ENCODE measurements around the gene RNASEH1. TPM values are rescaled to one million over a fixed set of nuclear protein-coding genes. Genes with fewer than 3 reads are reported as not detected.
"Not testable (repeated sequence)": the region's sequence is repeated elsewhere in the genome, so short reads cannot be mapped to it uniquely, and the experiment has no call there.

The RNASEH1 gene
- total and polyA plus RNA-seq, 2 experiments from 2014 or later = 24.3 to 41.5 TPM

GRCh38 chr2:3581367-3582262, 23.5 kb upstream of the RNASEH1 start:
- peaks cover 63% of the 10 kb centered on the region for H3K36me3 ChIP-seq
- DNase-seq (ENCODE audit: low read depth in 1 of 2, low spot score in 1 of 2) = no peak

GRCh38 chr2:3580449-3580848, 22.3 kb upstream of the RNASEH1 start:
- no peak overlapping the region for H3K4me3 ChIP-seq
- peaks cover 18% of the 10 kb centered on the region for H3K4me1 ChIP-seq (ENCODE audit: low read depth)
- H3K36me3 ChIP-seq = peaks cover 66% of the 10 kb centered on the region
- no peaks in the 10 kb centered on the region for H3K9me3 ChIP-seq (ENCODE audit: low read depth)
- H3K27ac ChIP-seq = no peak overlapping the region
- no peak for DNase-seq (ENCODE audit: low read depth in 1 of 2, low spot score in 1 of 2)
- TF ChIP-seq CTCF (IDR thresholded peaks at IDR 0.05; ENCODE audit: low read depth, low read length) = no peak
- H3K27me3 ChIP-seq = no peaks in the 10 kb centered on the region

More at GRCh38 chr2:3581367-3582262, 23.5 kb upstream of the RNASEH1 start:
- Histone ChIP-seq H3K27me3 (no peaks in the 10 kb centered on the region), H3K4me1 (ENCODE audit: low read depth) (peaks cover 15% of the 10 kb centered on the region), H3K9me3 (ENCODE audit: low read depth) (no peaks in the 10 kb centered on the region), H3K27ac (peak overlapping the region; percentile 53), H3K4me3 (no peak overlapping the region)
- no peak for TF ChIP-seq CTCF (IDR thresholded peaks at IDR 0.05; ENCODE audit: low read depth, low read length)

- TF ChIP-seq CTCF (IDR thresholded peaks at IDR 0.05; ENCODE audit: low read depth, low read length) = no peak
- Histone ChIP-seq H3K27me3 (no peaks in the 10 kb centered on the region), H3K4me1 (ENCODE audit: low read depth) (peaks cover 18% of the 10 kb centered on the region), H3K36me3 (peaks cover 61% of the 10 kb centered on the region), H3K9me3 (ENCODE audit: low read depth) (no peaks in the 10 kb centered on the region), H3K4me3 (no peak overlapping the region), H3K27ac (peak overlapping the region; percentile 19)
- DNase-seq (ENCODE audit: low read depth in 1 of 2, low spot score in 1 of 2) = no peak
Observed at GRCh38 chr2:3578987-3579386, 20.9 kb upstream of the RNASEH1 start.

GRCh38 chr2:3576263-3576630, 18.1 kb upstream of the RNASEH1 start:
- DNase-seq (ENCODE audit: low read depth in 1 of 2, low spot score in 1 of 2); H3K27me3 ChIP-seq; H3K9me3 ChIP-seq (ENCODE audit: low read depth): not testable (repeated sequence)
- Histone ChIP-seq H3K4me3 (peak overlapping the region; percentile 90), H3K27ac (peak overlapping the region; percentile 99), H3K36me3 (peaks cover 46% of the 10 kb centered on the region), H3K4me1 (ENCODE audit: low read depth) (peaks cover 18% of the 10 kb centered on the region)

GRCh38 chr2:3575534-3576262, 17.6 kb upstream of the RNASEH1 start:
- no peak for TF ChIP-seq CTCF (IDR thresholded peaks at IDR 0.05; ENCODE audit: low read depth, low read length)
- H3K27ac ChIP-seq = peak overlapping the region; percentile 99

GRCh38 chr2:3574155-3574554, 16.0 kb upstream of the RNASEH1 start:
- no peaks in the 10 kb centered on the region for H3K9me3 ChIP-seq (ENCODE audit: low read depth)
- DNase-seq (ENCODE audit: low read depth in 1 of 2, low spot score in 1 of 2) = no peak
- no peak overlapping the region for H3K4me3 ChIP-seq
- H3K27ac ChIP-seq = no peak overlapping the region
- peaks cover 18% of the 10 kb centered on the region for H3K4me1 ChIP-seq (ENCODE audit: low read depth)
- no peaks in the 10 kb centered on the region for H3K27me3 ChIP-seq
- TF ChIP-seq CTCF (IDR thresholded peaks at IDR 0.05; ENCODE audit: low read depth, low read length) = no peak
- H3K36me3 ChIP-seq = peaks cover 26% of the 10 kb centered on the region

More at GRCh38 chr2:3575534-3576262, 17.6 kb upstream of the RNASEH1 start:
- H3K4me1 ChIP-seq (ENCODE audit: low read depth) = peaks cover 18% of the 10 kb centered on the region
- H3K4me3 ChIP-seq = peak overlapping the region; percentile 90
- H3K36me3 ChIP-seq = peaks cover 41% of the 10 kb centered on the region
- peak; percentile 23 to 27 for DNase-seq (ENCODE audit: low read depth in 1 of 2, low spot score in 1 of 2)
- no peaks in the 10 kb centered on the region for H3K27me3 ChIP-seq
- no peaks in the 10 kb centered on the region for H3K9me3 ChIP-seq (ENCODE audit: low read depth)

All from cardiac muscle cell (in vitro differentiated cells and primary cell).